Endothelial cell of umbilical vein (primary cell): ENCODE data around the gene FOXP4. TPM values are rescaled to one million over a fixed set of nuclear protein-coding genes. Genes with fewer than 3 reads are reported as not detected.
A peak's percentile ranks its signal among the peaks of the same experiment; 100 is the strongest.

Experiments used
- BruUV-seq: library from RNA; stranded (reverse); fragments of 400-500 nt; replicated peaks from 2 replicates; lab custom pipeline; 2021; lab: Mats Ljungman, UMichigan
- CTCF ChIA-PET: fragments of 300-600, 350-600 bp; sonication (Branson Sonifier 250); formaldehyde crosslinking; loops from one replicate; lab custom pipeline; 2021; ENCODE audit warnings: antibody characterized with exemption, inconsistent platforms; lab: Charles Lee
- POLR2A ChIA-PET: fragments of 300-600, 350-600 bp; sonication (Branson Sonifier 250); formaldehyde crosslinking; loops from one replicate; lab custom pipeline; 2021; ENCODE audit warnings: antibody characterized with exemption, inconsistent platforms; lab: Charles Lee
- DNase-seq: peaks from one replicate; pipeline ENCODE4 v3.0.0-alpha.2; 2011; ENCODE audit warnings: low read depth, low spot score
- FAIRE-seq: peaks from 2 replicates; lab custom pipeline; 2011; peaks lifted over from hg19 to GRCh38; lab: Jason Lieb, UNC
- H2AFZ ChIP-seq: 2 replicates; pipeline ENCODE4 v1.6.0; 2012; ENCODE audit warnings: low read depth, low read length, control low read depth, inconsistent platforms
- H3K27ac ChIP-seq: 2 replicates; pipeline ENCODE4 v1.5.1; 2011; ENCODE audit warnings: low read depth, mild to moderate bottlenecking, control low read depth, low read length, moderate library complexity; ENCODE audit not compliant: insufficient read depth
- H3K27me3 ChIP-seq, 2 experiments: 2 replicates each; pipeline versions ENCODE4 v1.6.0 to v1.6.1; 2011; ENCODE audit warnings: low read length in 2 of 2, mixed read lengths in 1 of 2; ENCODE audit not compliant: control insufficient read depth in 2 of 2, insufficient read depth in 2 of 2
- H3K36me3 ChIP-seq, 2 experiments: 2 replicates in 1 of 2; 3 replicates in 1 of 2; pipeline ENCODE4 v1.5.1; 2011; ENCODE audit warnings: low read length in 2 of 2, mild to moderate bottlenecking in 1 of 2, moderate library complexity in 1 of 2; ENCODE audit not compliant: control insufficient read depth in 2 of 2, insufficient read depth in 2 of 2; ENCODE audit errors: extremely low read depth in 1 of 2
- H3K4me1 ChIP-seq: 3 replicates; pipeline ENCODE4 v1.5.1; 2011; ENCODE audit warnings: mild to moderate bottlenecking, low read length; ENCODE audit not compliant: control insufficient read depth, insufficient read depth; ENCODE audit errors: extremely low read depth
- H3K4me2 ChIP-seq: 2 replicates; pipeline ENCODE4 v1.6.1; 2011; ENCODE audit warnings: low read length, control low read depth, mixed read lengths; ENCODE audit not compliant: insufficient read depth
- H3K4me3 ChIP-seq, 3 experiments: fragments of 200-600 bp in 1 of 3; sonication (generic), shearing (Covaris generic) in 1 of 3; replicated peaks in 1 of 3; 2 replicates each; pipeline ENCODE4 v1.5.1; 2011 to 2016; ENCODE audit warnings: control low read depth in 3 of 3, low read length in 3 of 3, mild to moderate bottlenecking in 2 of 3, inconsistent platforms in 1 of 3, low read depth in 1 of 3, moderate library complexity in 1 of 3; ENCODE audit not compliant: insufficient read depth in 1 of 3
- H3K79me2 ChIP-seq: 2 replicates; pipeline ENCODE4 v1.6.0; 2012; ENCODE audit warnings: low read length, inconsistent platforms; ENCODE audit not compliant: control insufficient read depth, insufficient read depth
- H3K9ac ChIP-seq: replicated peaks from 2 replicates; pipeline ENCODE3; 2011; ENCODE audit warnings: low read length, control low read depth; ENCODE audit not compliant: insufficient read depth; ENCODE audit errors: extremely low read depth
- H3K9me1 ChIP-seq: replicated peaks from 3 replicates; pipeline ENCODE4 v1.6.0; 2011; ENCODE audit warnings: mild to moderate bottlenecking, low read length; ENCODE audit not compliant: control insufficient read depth, insufficient read depth; ENCODE audit errors: extremely low read depth
- H3K9me3 ChIP-seq: replicated peaks from 2 replicates; pipeline ENCODE4 v1.5.1; 2012; ENCODE audit warnings: low read length, inconsistent platforms; ENCODE audit not compliant: control insufficient read depth, insufficient read depth
- H4K20me1 ChIP-seq: replicated peaks from 2 replicates; pipeline ENCODE3; 2011; ENCODE audit warnings: mild to moderate bottlenecking, low read length; ENCODE audit not compliant: control insufficient read depth, insufficient read depth; ENCODE audit errors: extremely low read depth
- EZH2 ChIP-seq: IDR thresholded peaks from 2 replicates; pipeline ENCODE4 v1.6.1; 2012; ENCODE audit warnings: borderline replicate concordance, low read depth, mild to moderate bottlenecking, moderate library complexity, low read length, inconsistent platforms; ENCODE audit not compliant: severe bottlenecking
- FOS ChIP-seq: IDR thresholded peaks from 2 replicates; pipeline ENCODE4 v1.6.1; 2011; ENCODE audit warnings: mild to moderate bottlenecking, low read length, moderate library complexity, borderline replicate concordance; ENCODE audit not compliant: insufficient read depth
- GATA2 ChIP-seq: IDR thresholded peaks from 2 replicates; pipeline ENCODE4 v1.7.0; 2011; ENCODE audit warnings: low read depth, mild to moderate bottlenecking, moderate library complexity, mixed read lengths, low read length; ENCODE audit not compliant: insufficient read length, insufficient read depth
- JUN ChIP-seq: IDR thresholded peaks from 2 replicates; pipeline ENCODE4 v1.6.1; 2011; ENCODE audit warnings: borderline replicate concordance, low read depth; ENCODE audit not compliant: insufficient read length, insufficient read depth
- MAX ChIP-seq: IDR thresholded peaks from 2 replicates; pipeline ENCODE4 v1.6.1; 2011; ENCODE audit not compliant: insufficient read depth, insufficient read length
- MYC ChIP-seq: IDR thresholded peaks from one replicate; pipeline ENCODE4 v1.6.1; 2011; ENCODE audit warnings: mild to moderate bottlenecking, low read depth, low read length
- POLR2A ChIP-seq: IDR thresholded peaks from 2 replicates; pipeline ENCODE4 v1.6.1; 2012; ENCODE audit warnings: low read depth, mild to moderate bottlenecking, control low read depth, low read length
- POLR2AphosphoS5 ChIP-seq: IDR thresholded peaks from 2 replicates; pipeline ENCODE4 v1.6.1; 2012; ENCODE audit warnings: low read depth, mild to moderate bottlenecking, control low read depth, low read length, moderate library complexity; ENCODE audit not compliant: insufficient read depth
- dilution Hi-C: fragments of 300-500 bp; cut with MboI; formaldehyde crosslinking; loops from one replicate; pipeline ENCODE4 v1.15.0; 2019; ENCODE audit warnings: low sequenced_read_pairs; ENCODE audit not compliant: extremely low pct_ligation_motif_present
- intact Hi-C: fragments of 100-400 bp; cut with micrococcal nuclease; formaldehyde crosslinking; loops from one replicate; pipeline ENCODE4 v1.10.0; 2022
- polyA plus RNA-seq, 4 experiments: library from polyadenylated mRNA; depleted of rRNA in 3 of 4; stranded (reverse) in 3 of 4; unstranded in 1 of 4; fragments of >200 nt; gene quantifications; 2 replicates each; pipeline versions ENCODE4 v1.2.1 to v1.2.3, GENCODE V29; 2011 to 2012; ENCODE audit warnings: missing spikeins in 1 of 4
- total RNA-seq: library from RNA; stranded (reverse); gene quantifications from 2 replicates; pipeline ENCODE4 v1.2.3, GENCODE V29; 2021
- TF ChIP-seq, protein P1 (sequence below), 2 donors: IDR thresholded peaks; 1 replicate in 1 of 2; 2 replicates in 1 of 2; pipeline ENCODE4 v1.5.1; 2011; ENCODE audit warnings: low read length in 2 of 2, mild to moderate bottlenecking in 2 of 2, moderate library complexity in 2 of 2, control low read depth in 1 of 2, inconsistent platforms in 1 of 2, low read depth in 1 of 2; ENCODE audit not compliant: insufficient read depth in 1 of 2; ENCODE audit errors: extremely low read depth in 1 of 2

Gene FOXP4
- total and polyA plus RNA-seq, 2 donors (not counting 3 experiments of a cell fraction or from before 2014, with no cell fraction given): 5.6 to 23.9 TPM

DNA sequence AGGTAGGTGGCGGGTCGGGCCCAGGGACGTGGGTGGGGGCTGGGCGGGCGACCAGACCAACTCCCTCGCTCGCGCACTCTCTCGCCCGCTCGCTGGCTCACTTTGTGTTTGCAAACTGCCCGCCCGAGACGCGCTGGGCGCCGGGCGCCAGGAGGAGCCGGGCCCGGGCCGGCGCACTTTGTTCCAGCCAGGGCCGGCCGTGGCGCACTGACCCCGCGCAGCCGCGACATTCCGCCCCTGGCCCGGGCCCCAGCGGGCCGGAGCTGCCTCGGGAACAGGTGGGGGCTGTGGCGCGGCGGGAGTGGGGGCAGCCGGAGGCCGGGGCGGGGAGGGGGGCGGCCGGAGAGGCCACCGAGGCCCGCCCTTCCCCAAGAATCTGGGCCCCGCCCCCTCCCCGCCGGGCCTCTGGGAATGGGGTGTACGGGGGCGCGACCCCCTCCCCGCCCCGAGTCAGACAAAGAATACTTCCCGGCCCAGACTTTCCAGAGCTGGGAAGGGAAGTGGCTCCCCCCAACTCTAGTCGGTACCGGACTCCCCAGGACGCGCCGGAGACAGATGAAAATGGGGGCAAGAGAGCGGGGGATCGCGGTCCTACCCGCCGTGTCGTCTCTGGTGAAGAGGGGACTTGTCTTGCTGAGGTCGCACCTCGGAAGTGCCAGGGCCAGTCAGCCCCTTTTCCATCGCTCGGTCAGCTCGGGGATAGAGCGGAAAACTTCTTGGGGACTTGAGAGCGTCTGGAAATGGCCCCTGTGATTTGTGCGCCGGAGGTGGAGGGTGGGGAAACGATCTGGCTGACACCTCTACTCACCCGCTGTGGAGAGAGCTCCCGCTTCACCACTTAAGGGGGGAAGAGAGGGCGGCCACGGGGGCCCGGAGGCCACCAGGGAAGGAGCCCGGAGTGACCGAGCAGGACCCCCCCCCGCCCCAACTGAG lies 951 bp downstream of the FOXP4 start:
- POLR2A ChIA-PET: interaction anchor here (0.6 kb wide), 1 partner anchor 46 kb away, joined by 3 read pairs; no protein-coding TSS in a partner anchor
- no peaks in the 10 kb centered on the region for H3K9me3 ChIP-seq
- no peaks in the 10 kb centered on the region for H3K79me2 ChIP-seq
- intact Hi-C loops (loop anchor here (1.0 kb wide), 4 partner anchors 13 to 45 kb away; no protein-coding TSS in a partner anchor), dilution Hi-C loops (no loop called here)
- peak overlapping the region; percentile 48 for H2AFZ ChIP-seq
- peaks cover 0 to 3% of the 10 kb centered on the region in 2 experiments for H3K27me3 ChIP-seq
- DNase-seq (peak; percentile 31), FAIRE-seq (peak; percentile 64)
- H3K4me1 ChIP-seq: peaks cover 14% of the 10 kb centered on the region
- H3K36me3 ChIP-seq: peaks cover 0 to 9% of the 10 kb centered on the region in 2 experiments
- H3K4me2 ChIP-seq: peak overlapping the region; percentile 85
- CTCF ChIA-PET: interaction anchor here (0.6 to 1.7 kb wide), 5 partner anchors 30 to 137 kb away, joined by 3 to 7 read pairs (median 3); no protein-coding TSS in a partner anchor
- no TSS peak for BruUV-seq
- H3K4me3 ChIP-seq: peak overlapping the region; percentile 68 to 94 (median 80)
- no peaks in the 10 kb centered on the region for H3K9me1 ChIP-seq
- no peak overlapping the region for H3K27ac ChIP-seq
- no peak for TF ChIP-seq POLR2A
- TF ChIP-seq, protein P1, sequence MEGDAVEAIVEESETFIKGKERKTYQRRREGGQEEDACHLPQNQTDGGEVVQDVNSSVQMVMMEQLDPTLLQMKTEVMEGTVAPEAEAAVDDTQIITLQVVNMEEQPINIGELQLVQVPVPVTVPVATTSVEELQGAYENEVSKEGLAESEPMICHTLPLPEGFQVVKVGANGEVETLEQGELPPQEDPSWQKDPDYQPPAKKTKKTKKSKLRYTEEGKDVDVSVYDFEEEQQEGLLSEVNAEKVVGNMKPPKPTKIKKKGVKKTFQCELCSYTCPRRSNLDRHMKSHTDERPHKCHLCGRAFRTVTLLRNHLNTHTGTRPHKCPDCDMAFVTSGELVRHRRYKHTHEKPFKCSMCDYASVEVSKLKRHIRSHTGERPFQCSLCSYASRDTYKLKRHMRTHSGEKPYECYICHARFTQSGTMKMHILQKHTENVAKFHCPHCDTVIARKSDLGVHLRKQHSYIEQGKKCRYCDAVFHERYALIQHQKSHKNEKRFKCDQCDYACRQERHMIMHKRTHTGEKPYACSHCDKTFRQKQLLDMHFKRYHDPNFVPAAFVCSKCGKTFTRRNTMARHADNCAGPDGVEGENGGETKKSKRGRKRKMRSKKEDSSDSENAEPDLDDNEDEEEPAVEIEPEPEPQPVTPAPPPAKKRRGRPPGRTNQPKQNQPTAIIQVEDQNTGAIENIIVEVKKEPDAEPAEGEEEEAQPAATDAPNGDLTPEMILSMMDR (IDR thresholded peaks at IDR 0.05; ENCODE audit: extremely low read depth in 1 of 2, insufficient read depth in 1 of 2, low read depth in 1 of 2, low read length in 2 of 2): no peak
- TF ChIP-seq JUN: no peak
- TF ChIP-seq FOS: no peak
- TF ChIP-seq POLR2AphosphoS5: no peak
- TF ChIP-seq GATA2: no peak
- TF ChIP-seq EZH2: no peak
- TF ChIP-seq MAX: no peak
- TF ChIP-seq MYC: no peak
- H4K20me1 ChIP-seq: no peaks in the 10 kb centered on the region
- peak overlapping the region; percentile 2 for H3K9ac ChIP-seq
